HepG2 (cell line): ENCODE data around the gene ACACB. TPM values are rescaled to one million over a fixed set of nuclear protein-coding genes. Genes with fewer than 3 reads are reported as not detected.
"Not testable (repeated sequence)": the region's sequence is repeated elsewhere in the genome, so short reads cannot be mapped to it uniquely, and the experiment has no call there.

Experiments used
- ATAC-seq: fragments of 200-7000 bp; cut with Tn5 transposase; 3 replicates; pipeline ENCODE4 v1.9.1; 2020; ENCODE audit warnings: mild to moderate bottlenecking, moderate library complexity
- BruUV-seq: library from RNA; stranded (reverse); fragments of 400-500 nt; replicated peaks from 2 replicates; lab custom pipeline; 2021; lab: Mats Ljungman, UMichigan
- CTCF ChIA-PET: fragments of 300-600 bp; formaldehyde crosslinking; extraction: SDS; loops from one replicate; lab custom pipeline; 2021; ENCODE audit warnings: low total read pairs, inconsistent platforms, low intra/inter-chr PET ratio; lab: Yijun Ruan, JAX
- POLR2A ChIA-PET: fragments of 350-600 bp; sonication (Branson Sonifier 250); formaldehyde crosslinking; loops from one replicate; lab custom pipeline; 2020; ENCODE audit warnings: antibody characterized with exemption, inconsistent platforms; lab: Yijun Ruan, JAX
- DNase-seq: peaks from one replicate; pipeline ENCODE4 v3.0.0-alpha.2; 2015; ENCODE audit warnings: low spot score
- FAIRE-seq: peaks from 3 replicates; lab custom pipeline; 2011; peaks lifted over from hg19 to GRCh38; lab: Jason Lieb, UNC
- H2AFZ ChIP-seq: one replicate; pipeline ENCODE4 v1.6.1; 2011; ENCODE audit warnings: low read length, inconsistent platforms
- H3K27ac ChIP-seq: fragments of 300-600 bp; 3 replicates; pipeline ENCODE4 v1.8.0; 2011; ENCODE audit warnings: mixed run types, mild to moderate bottlenecking, mixed read lengths, low read length, inconsistent platforms; ENCODE audit not compliant: insufficient read depth; ENCODE audit errors: extremely low read length
- H3K27me3 ChIP-seq, 2 experiments: fragments of 200-600 bp in 1 of 2; 2 replicates in 1 of 2; 3 replicates in 1 of 2; pipeline versions ENCODE4 v1.6.0 to v1.8.0; 2011; ENCODE audit warnings: low read length in 2 of 2, mild to moderate bottlenecking in 2 of 2, moderate library complexity in 2 of 2, inconsistent platforms in 1 of 2; ENCODE audit not compliant: insufficient read depth in 2 of 2, control insufficient read depth in 1 of 2
- H3K36me3 ChIP-seq, 2 experiments: fragments of 200-600 bp in 1 of 2; replicated peaks in 1 of 2; 2 replicates in 1 of 2; 3 replicates in 1 of 2; pipeline versions ENCODE4 v1.5.1 to v1.8.0; 2011; ENCODE audit warnings: low read length in 2 of 2, inconsistent platforms in 1 of 2; ENCODE audit not compliant: insufficient read depth in 2 of 2, control insufficient read depth in 1 of 2
- H3K4me1 ChIP-seq: 2 replicates; pipeline ENCODE4 v1.5.1; 2012; ENCODE audit warnings: low read length, inconsistent platforms; ENCODE audit not compliant: insufficient read depth
- H3K4me2 ChIP-seq: 2 replicates; pipeline ENCODE4 v1.6.0; 2011; ENCODE audit warnings: low read depth, low read length, inconsistent platforms
- H3K4me3 ChIP-seq, 3 experiments: fragments of 200-600 bp in 1 of 3; sonication (generic), shearing (Covaris generic) in 1 of 3; replicated peaks in 1 of 3; 2 replicates each; pipeline ENCODE4 v1.5.1; 2011 to 2016; ENCODE audit warnings: low read length in 3 of 3, inconsistent platforms in 2 of 3, low read depth in 2 of 3, mild to moderate bottlenecking in 2 of 3, control low read depth in 1 of 3, mixed read lengths in 1 of 3; ENCODE audit not compliant: insufficient read depth in 1 of 3
- H3K79me2 ChIP-seq: one replicate; pipeline ENCODE4 v1.6.1; 2011; ENCODE audit warnings: low read length, inconsistent platforms; ENCODE audit not compliant: insufficient read depth
- H3K9ac ChIP-seq: 2 replicates; pipeline ENCODE4 v1.6.0; 2011; ENCODE audit warnings: mild to moderate bottlenecking, low read depth, low read length, inconsistent platforms; ENCODE audit not compliant: insufficient read depth
- H3K9me3 ChIP-seq: 2 replicates; pipeline ENCODE4 v1.5.1; 2012; ENCODE audit warnings: mild to moderate bottlenecking, low read length
- H4K20me1 ChIP-seq: 2 replicates; pipeline ENCODE4 v1.6.0; 2011; ENCODE audit warnings: inconsistent platforms, mild to moderate bottlenecking, low read length, moderate library complexity; ENCODE audit not compliant: insufficient read depth
- DNMT1 ChIP-seq: sonication (generic); formaldehyde crosslinking; IDR thresholded peaks from 2 replicates; pipeline ENCODE4 v1.5.1; 2020; ENCODE audit warnings: mild to moderate bottlenecking, missing genetic modification reagents
- ERF ChIP-seq: IDR thresholded peaks from 2 replicates; pipeline ENCODE4 v1.6.1; 2018; ENCODE audit warnings: missing biosample characterization, missing genetic modification reagents
- GATAD1 ChIP-seq: IDR thresholded peaks from 2 replicates; pipeline ENCODE4 v1.6.1; 2016; ENCODE audit warnings: missing genetic modification reagents, missing compliant biosample characterization
- MAFF ChIP-seq: IDR thresholded peaks from 2 replicates; pipeline ENCODE4 v1.6.1; 2011; ENCODE audit warnings: low read depth, low read length, improper control_type of control experiment
- ZFP90 ChIP-seq: sonication (generic); formaldehyde crosslinking; IDR thresholded peaks from 2 replicates; pipeline ENCODE4 v1.8.0; 2022; ENCODE audit warnings: missing genetic modification reagents, mild to moderate bottlenecking, inconsistent platforms, borderline replicate concordance
- ZNF12 ChIP-seq: sonication (generic); formaldehyde crosslinking; IDR thresholded peaks from 2 replicates; pipeline ENCODE4 v1.5.0; 2020; ENCODE audit warnings: missing genetic modification reagents
- ZNF225 ChIP-seq: sonication (generic); formaldehyde crosslinking; IDR thresholded peaks from 2 replicates; pipeline ENCODE4 v1.4.0; 2020; ENCODE audit warnings: mild to moderate bottlenecking, missing genetic modification reagents
- ZNF30 ChIP-seq: sonication (generic); formaldehyde crosslinking; IDR thresholded peaks from 2 replicates; pipeline ENCODE4 v1.5.0; 2020; ENCODE audit warnings: mild to moderate bottlenecking, missing genetic modification reagents
- ZNF382 ChIP-seq: sonication (generic); formaldehyde crosslinking; IDR thresholded peaks from 2 replicates; pipeline ENCODE4 v1.5.0; 2020; ENCODE audit warnings: missing genetic modification reagents, mild to moderate bottlenecking, borderline replicate concordance
- WGBS: methylation state at CpG from one replicate; pipeline ENCODE4 v1.1.6; 2017; ENCODE audit warnings: low lambda C conversion rate; 5-methylcytosine and 5-hydroxymethylcytosine counted together
- in situ Hi-C: cut with HindIII; loops from 2 replicates; pipeline ENCODE4 v1.10.0; 2017; ENCODE audit warnings: low pct_unique_long_range_greater_than_20kb; ENCODE audit not compliant: extremely low pct_ligation_motif_present
- intact Hi-C: fragments of 100-400 bp; cut with micrococcal nuclease; formaldehyde crosslinking; loops from one replicate; pipeline ENCODE4 v1.10.0; 2022; ENCODE audit not compliant: unreplicated experiment
- polyA plus RNA-seq, 8 experiments: library from polyadenylated mRNA; depleted of rRNA in 3 of 8; stranded (reverse) in 7 of 8; unstranded in 1 of 8; fragments of >200 nt; fragmentation: Illumina TruSeq in 4 of 8; extraction: Trizol in 4 of 8; gene quantifications; 2 replicates each; pipeline versions ENCODE4 v1.2.1 to v1.2.3, GENCODE V29; 2011 to 2016; ENCODE audit warnings: low read depth in 4 of 8, missing spikeins in 1 of 8, mixed read lengths in 1 of 8; ENCODE audit not compliant: insufficient read depth in 1 of 8
- total RNA-seq, 5 experiments: library from RNA; depleted of rRNA; stranded (reverse); fragments of >200 nt; fragmentation: Illumina TruSeq; extraction: Trizol; gene quantifications; 2 replicates each; pipeline ENCODE4 v1.2.3, GENCODE V29; 2016; ENCODE audit warnings: low read depth in 1 of 5
- TF ChIP-seq, protein P1 (sequence below): sonication (generic); formaldehyde crosslinking; IDR thresholded peaks from 2 replicates; pipeline ENCODE4 v1.5.0; 2020; ENCODE audit warnings: missing genetic modification reagents
- TF ChIP-seq, protein P2 (sequence below): sonication (generic); formaldehyde crosslinking; IDR thresholded peaks from 2 replicates; pipeline ENCODE4 v1.8.1; 2023; ENCODE audit warnings: mild to moderate bottlenecking, missing genetic modification reagents
- TF ChIP-seq, protein P3 (sequence below): sonication (generic); formaldehyde crosslinking; IDR thresholded peaks from 2 replicates; pipeline ENCODE4 v1.4.0; 2020; ENCODE audit warnings: mild to moderate bottlenecking, missing genetic modification reagents

ACACB gene
- total and polyA plus RNA-seq, 2 of the 13 experiments (the other 11 are each of a cell fraction or from before 2014, with no cell fraction given): 6.2 to 8.6 TPM

DNA sequence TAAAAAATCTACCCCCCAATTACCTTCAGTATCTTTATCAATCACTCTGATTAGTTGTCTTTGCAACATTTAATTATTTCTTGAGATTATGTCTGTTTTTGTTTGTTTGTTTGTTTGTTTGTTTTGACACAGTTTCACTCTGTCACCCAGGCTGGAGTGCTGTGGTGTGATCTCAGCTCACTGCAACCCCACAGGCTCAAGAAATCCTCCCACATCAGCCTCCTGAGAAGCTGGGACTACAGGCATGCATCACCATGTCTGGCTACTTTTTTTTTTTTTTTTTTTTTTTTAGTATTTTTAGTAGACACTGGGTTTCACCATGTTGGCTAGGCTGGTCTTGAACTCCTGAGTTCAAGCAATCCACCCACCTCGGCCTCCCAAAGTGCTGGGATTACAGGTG, 30.7 kb downstream of the ACACB start:
- POLR2A ChIA-PET, H3K27ac ChIP-seq, H3K27me3 ChIP-seq, in situ Hi-C loops, DNase-seq, CTCF ChIA-PET, H3K4me2 ChIP-seq, H3K79me2 ChIP-seq, ATAC-seq, BruUV-seq, H3K9me3 ChIP-seq, H2AFZ ChIP-seq, H3K4me3 ChIP-seq, FAIRE-seq, H4K20me1 ChIP-seq, H3K9ac ChIP-seq, intact Hi-C loops, H3K36me3 ChIP-seq: not testable (repeated sequence)
- peaks cover 14% of the 10 kb centered on the region for H3K4me1 ChIP-seq
- WGBS: 95% methylated on average over 1 of the region's 1 CpG

DNA sequence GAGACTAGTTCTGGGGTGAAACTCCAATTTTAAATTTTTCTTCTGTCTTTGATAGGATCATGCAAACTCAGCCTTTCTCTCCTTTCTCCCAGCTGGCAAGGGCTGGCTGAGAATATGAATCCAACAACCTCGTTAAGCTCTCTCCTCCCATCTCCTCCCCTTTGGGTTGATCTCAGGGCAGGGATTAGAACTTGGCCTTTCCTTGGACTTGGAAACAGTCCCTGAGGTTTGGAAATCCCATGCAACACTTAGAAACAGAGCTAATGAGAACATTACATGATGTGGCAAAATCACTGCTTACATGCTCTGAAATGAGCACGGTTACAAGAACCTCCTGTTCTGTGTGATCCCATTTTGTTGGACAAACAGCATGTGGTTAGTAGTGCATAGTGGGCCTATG, 31.6 kb downstream of the ACACB start:
- FAIRE-seq: no peak
- in situ Hi-C loops: no loop called here
- POLR2A ChIA-PET: no interaction called here
- no TSS peak for BruUV-seq
- 74% methylated on average over 2 of the region's 2 CpGs for whole genome bisulfite sequencing
- CTCF ChIA-PET: no interaction called here
- DNase-seq: no peak
- Histone ChIP-seq H3K4me1 (peaks cover 14% of the 10 kb centered on the region), H3K27ac (no peak overlapping the region), H3K4me3 (no peak overlapping the region), H3K27me3 (no peaks in the 10 kb centered on the region), H3K9me3 (no peaks in the 10 kb centered on the region), H3K36me3 (no peaks in the 10 kb centered on the region), H4K20me1 (no peaks in the 10 kb centered on the region), H3K4me2 (no peak overlapping the region), H3K9ac (no peak overlapping the region), H2AFZ (no peak overlapping the region), H3K79me2 (no peaks in the 10 kb centered on the region)
- intact Hi-C loops: no loop called here
- no peak for TF ChIP-seq ZFP90 (CRISPR knock-in tag)
- TF ChIP-seq ZNF30 (CRISPR knock-in tag): no peak
- TF ChIP-seq, protein P1, sequence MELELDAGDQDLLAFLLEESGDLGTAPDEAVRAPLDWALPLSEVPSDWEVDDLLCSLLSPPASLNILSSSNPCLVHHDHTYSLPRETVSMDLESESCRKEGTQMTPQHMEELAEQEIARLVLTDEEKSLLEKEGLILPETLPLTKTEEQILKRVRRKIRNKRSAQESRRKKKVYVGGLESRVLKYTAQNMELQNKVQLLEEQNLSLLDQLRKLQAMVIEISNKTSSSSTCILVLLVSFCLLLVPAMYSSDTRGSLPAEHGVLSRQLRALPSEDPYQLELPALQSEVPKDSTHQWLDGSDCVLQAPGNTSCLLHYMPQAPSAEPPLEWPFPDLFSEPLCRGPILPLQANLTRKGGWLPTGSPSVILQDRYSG (CRISPR knock-in tag): no peak
- no peak for TF ChIP-seq ERF (CRISPR knock-in tag)
- no peak for TF ChIP-seq GATAD1 (CRISPR knock-in tag)
- TF ChIP-seq, protein P2, sequence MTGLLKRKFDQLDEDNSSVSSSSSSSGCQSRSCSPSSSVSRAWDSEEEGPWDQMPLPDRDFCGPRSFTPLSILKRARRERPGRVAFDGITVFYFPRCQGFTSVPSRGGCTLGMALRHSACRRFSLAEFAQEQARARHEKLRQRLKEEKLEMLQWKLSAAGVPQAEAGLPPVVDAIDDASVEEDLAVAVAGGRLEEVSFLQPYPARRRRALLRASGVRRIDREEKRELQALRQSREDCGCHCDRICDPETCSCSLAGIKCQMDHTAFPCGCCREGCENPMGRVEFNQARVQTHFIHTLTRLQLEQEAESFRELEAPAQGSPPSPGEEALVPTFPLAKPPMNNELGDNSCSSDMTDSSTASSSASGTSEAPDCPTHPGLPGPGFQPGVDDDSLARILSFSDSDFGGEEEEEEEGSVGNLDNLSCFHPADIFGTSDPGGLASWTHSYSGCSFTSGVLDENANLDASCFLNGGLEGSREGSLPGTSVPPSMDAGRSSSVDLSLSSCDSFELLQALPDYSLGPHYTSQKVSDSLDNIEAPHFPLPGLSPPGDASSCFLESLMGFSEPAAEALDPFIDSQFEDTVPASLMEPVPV (CRISPR knock-in tag): no peak
- no peak for TF ChIP-seq MAFF
- no peak for TF ChIP-seq ZNF12 (CRISPR knock-in tag)
- TF ChIP-seq, protein P3, sequence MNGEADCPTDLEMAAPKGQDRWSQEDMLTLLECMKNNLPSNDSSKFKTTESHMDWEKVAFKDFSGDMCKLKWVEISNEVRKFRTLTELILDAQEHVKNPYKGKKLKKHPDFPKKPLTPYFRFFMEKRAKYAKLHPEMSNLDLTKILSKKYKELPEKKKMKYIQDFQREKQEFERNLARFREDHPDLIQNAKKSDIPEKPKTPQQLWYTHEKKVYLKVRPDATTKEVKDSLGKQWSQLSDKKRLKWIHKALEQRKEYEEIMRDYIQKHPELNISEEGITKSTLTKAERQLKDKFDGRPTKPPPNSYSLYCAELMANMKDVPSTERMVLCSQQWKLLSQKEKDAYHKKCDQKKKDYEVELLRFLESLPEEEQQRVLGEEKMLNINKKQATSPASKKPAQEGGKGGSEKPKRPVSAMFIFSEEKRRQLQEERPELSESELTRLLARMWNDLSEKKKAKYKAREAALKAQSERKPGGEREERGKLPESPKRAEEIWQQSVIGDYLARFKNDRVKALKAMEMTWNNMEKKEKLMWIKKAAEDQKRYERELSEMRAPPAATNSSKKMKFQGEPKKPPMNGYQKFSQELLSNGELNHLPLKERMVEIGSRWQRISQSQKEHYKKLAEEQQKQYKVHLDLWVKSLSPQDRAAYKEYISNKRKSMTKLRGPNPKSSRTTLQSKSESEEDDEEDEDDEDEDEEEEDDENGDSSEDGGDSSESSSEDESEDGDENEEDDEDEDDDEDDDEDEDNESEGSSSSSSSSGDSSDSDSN (CRISPR knock-in tag): no peak
- TF ChIP-seq DNMT1 (CRISPR knock-in tag): no peak
- TF ChIP-seq ZNF225: no peak
- TF ChIP-seq ZNF382 (CRISPR knock-in tag): no peak
- no peak for ATAC-seq
